ENCODE data around the gene SMC3. TPM values are rescaled to one million over a fixed set of nuclear protein-coding genes. Genes with fewer than 3 reads are reported as not detected.

Gene SMC3
- total RNA-seq: 25.0 and 25.2 TPM in 2 replicates

GRCh38 chr10:110567201-110568054 is at the start of gene SMC3:
SMC3 (plus strand) TSS chr10:110567695; CDS start chr10:110567817, 122 bp downstream.

GRCh38 chr10:110643653-110644597 is 76.4 kb downstream of the SMC3 start, which contains the start of gene RBM20:
RBM20 (plus strand) TSS chr10:110644336; CDS start chr10:110644455, 119 bp downstream.

Other genes with a start within 250 kb of the SMC3 start
- 19.5 and 21.7 TPM in 2 replicates for gene DUSP5, start 69.8 kb upstream of the SMC3 start, total RNA-seq
- 0.09 and 0.27 TPM in 2 replicates for gene RBM20, start 76.6 kb downstream of the SMC3 start, total RNA-seq

Measured in endothelial cell of coronary artery (primary cell).